MCF 10A (cell line): ENCODE data around the gene PXMP4. TPM values are rescaled to one million over a fixed set of nuclear protein-coding genes. Genes with fewer than 3 reads are reported as not detected.
A peak's percentile ranks its signal among the peaks of the same experiment; 100 is the strongest.

Experiments used
- BruUV-seq: library from RNA; stranded (reverse); fragments of 400-500 nt; replicated peaks from 2 replicates; lab custom pipeline; 2021; lab: Mats Ljungman, UMichigan
- CTCF ChIA-PET: fragments of 300-600 bp; sonication (Branson Sonifier 250); formaldehyde crosslinking; extraction: SDS; loops from one replicate; lab custom pipeline; 2021; ENCODE audit warnings: antibody characterized with exemption, inconsistent platforms; lab: Yijun Ruan, JAX
- POLR2A ChIA-PET: fragments of 300-600, 350-650 bp; sonication (Branson Sonifier 250); formaldehyde crosslinking; extraction: SDS; loops from one replicate; lab custom pipeline; 2020; ENCODE audit warnings: antibody characterized with exemption, inconsistent platforms; lab: Yijun Ruan, JAX
- DNase-seq: peaks from one replicate; pipeline ENCODE4 v3.0.0-alpha.2; 2018; ENCODE audit not compliant: unreplicated experiment
- H3K27ac Mint-ChIP-seq: one replicate; pipeline ENCODE4 v1.8.0; 2022; ENCODE audit warnings: mild to moderate bottlenecking, low read depth, mixed read lengths; ENCODE audit not compliant: unreplicated experiment
- H3K27me3 Mint-ChIP-seq: one replicate; pipeline ENCODE4 v1.8.0; 2022; ENCODE audit warnings: mixed read lengths; ENCODE audit not compliant: insufficient read depth, unreplicated experiment
- H3K36me3 Mint-ChIP-seq: one replicate; pipeline ENCODE4 v1.8.0; 2022; ENCODE audit warnings: mild to moderate bottlenecking, moderate library complexity, mixed read lengths; ENCODE audit not compliant: insufficient read depth, unreplicated experiment
- H3K4me1 Mint-ChIP-seq: one replicate; pipeline ENCODE4 v1.8.0; 2022; ENCODE audit warnings: mixed read lengths; ENCODE audit not compliant: insufficient read depth, unreplicated experiment
- H3K4me3 Mint-ChIP-seq: one replicate; pipeline ENCODE4 v1.8.0; 2022; ENCODE audit warnings: mild to moderate bottlenecking, moderate library complexity, mixed read lengths; ENCODE audit not compliant: unreplicated experiment
- H3K9me3 Mint-ChIP-seq: one replicate; pipeline ENCODE4 v1.8.0; 2022; ENCODE audit warnings: mixed read lengths; ENCODE audit not compliant: unreplicated experiment
- CTCF ChIP-seq: fragments of 200-600 bp; IDR thresholded peaks from one replicate; pipeline ENCODE4 v1.8.0; 2022; ENCODE audit warnings: antibody characterized with exemption, mild to moderate bottlenecking; ENCODE audit not compliant: unreplicated experiment
- intact Hi-C: fragments of 100-400 bp; cut with micrococcal nuclease; formaldehyde crosslinking; loops from 2 replicates; pipeline ENCODE4 v1.14.1; 2022
- total RNA-seq: library from RNA; stranded (reverse); gene quantifications from 2 replicates; pipeline ENCODE4 v1.2.3, GENCODE V29; 2022

Gene PXMP4
- total RNA-seq, 1 experiment from 2014 or later = 3.9 TPM

GRCh38 chr20:33669873-33670640 lies 50.1 kb downstream of the PXMP4 start:
- Mint-ChIP-seq H3K9me3 (no peaks in the 10 kb centered on the region), H3K27ac (no peak overlapping the region), H3K4me1 (peaks cover 25% of the 10 kb centered on the region), H3K36me3 (peaks cover 12% of the 10 kb centered on the region), H3K4me3 (no peak overlapping the region), H3K27me3 (no peaks in the 10 kb centered on the region)
- CTCF ChIA-PET = interaction anchor here (0.6 to 7.0 kb wide), 9 partner anchors 12 to 459 kb away, joined by 3 to 53 read pairs (median 7); no protein-coding TSS in a partner anchor
- POLR2A ChIA-PET = interaction anchor here (0.6 to 4.0 kb wide), 5 partner anchors 17 to 404 kb away, joined by 3 to 29 read pairs (median 3); partner anchors contain the start of genes CDK5RAP1 and ZNF341
- DNase-seq = no peak
- intact Hi-C loops = loop anchor here (5.0 kb wide), 2 partner anchors 268 to 397 kb away; partner anchors contain the start of gene CDK5RAP1
- no TSS peak for BruUV-seq
- TF ChIP-seq CTCF = no peak

DNA sequence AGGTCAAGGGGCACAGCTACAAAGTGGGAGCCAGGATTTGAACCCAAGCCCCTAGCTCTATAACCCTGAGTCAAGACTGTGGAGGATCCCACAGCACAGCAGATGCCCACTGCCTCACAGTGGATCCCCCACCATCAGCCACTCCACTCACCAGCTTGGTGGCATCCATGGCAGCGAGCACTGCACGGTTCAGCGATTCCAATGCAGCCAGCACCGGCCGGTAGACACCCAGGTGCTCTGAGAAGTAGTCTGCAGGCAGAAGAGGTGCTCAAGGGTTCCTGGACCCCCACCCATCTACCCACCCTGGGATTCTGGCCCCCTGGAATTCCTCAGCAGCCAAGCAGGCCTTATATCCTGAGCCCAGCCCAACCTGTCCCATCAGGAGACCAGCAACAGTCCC lies 50.9 kb downstream of the PXMP4 start:
- peaks cover 28% of the 10 kb centered on the region for H3K4me1 Mint-ChIP-seq
- CTCF ChIA-PET = interaction anchor here (0.6 to 7.0 kb wide), 23 partner anchors 8 to 841 kb away, joined by 3 to 53 read pairs (median 7); partner anchors contain the start of gene CBFA2T2
- H3K9me3 Mint-ChIP-seq = no peaks in the 10 kb centered on the region
- intact Hi-C loops = loop anchor here (5.0 kb wide), 2 partner anchors 267 to 398 kb away; partner anchors contain the start of gene CDK5RAP1
- DNase-seq = no peak
- BruUV-seq = no TSS peak
- H3K36me3 Mint-ChIP-seq = peaks cover 12% of the 10 kb centered on the region
- no peak for TF ChIP-seq CTCF
- POLR2A ChIA-PET = interaction anchor here (1.0 to 4.4 kb wide), 7 partner anchors 51 to 325 kb away, joined by 4 to 38 read pairs (median 26); partner anchors contain the start of genes CBFA2T2, CDK5RAP1, CHMP4B and PXMP4
- H3K27me3 Mint-ChIP-seq = no peaks in the 10 kb centered on the region
- no peak overlapping the region for H3K4me3 Mint-ChIP-seq
- no peak overlapping the region for H3K27ac Mint-ChIP-seq

DNA sequence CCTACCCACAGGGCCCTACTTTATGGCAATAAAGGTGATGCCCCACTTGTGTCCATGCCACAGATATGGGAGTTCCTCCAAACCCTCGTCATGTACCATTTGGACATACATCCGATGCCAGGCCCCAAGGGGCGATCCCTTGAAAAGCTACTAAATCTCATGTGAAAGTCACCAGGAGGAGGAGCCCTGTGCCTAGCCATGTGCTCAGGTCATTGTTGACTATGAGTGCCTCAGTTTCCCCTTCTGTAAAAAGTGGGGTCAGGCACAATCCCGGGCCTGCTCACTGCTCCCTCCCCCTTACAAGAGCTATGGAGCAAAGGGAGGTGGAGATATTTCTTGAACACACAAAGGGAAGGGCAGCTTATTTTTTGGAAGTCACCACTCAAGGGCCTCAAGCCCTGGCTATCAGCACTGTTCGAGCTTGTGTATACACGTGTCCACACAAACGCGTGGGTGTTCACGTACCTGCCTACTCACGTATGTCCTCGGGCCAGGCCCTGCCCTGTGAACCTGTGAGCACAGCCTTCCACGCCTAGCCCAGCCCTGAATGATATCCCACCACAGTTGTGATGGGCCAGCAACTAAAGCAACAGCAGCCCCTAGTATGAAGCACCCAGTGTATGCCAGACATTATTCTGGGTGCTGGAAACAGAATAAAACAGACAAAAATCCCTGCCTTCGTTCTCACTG lies 51.5 kb downstream of the PXMP4 start:
- peaks cover 24% of the 10 kb centered on the region for H3K4me1 Mint-ChIP-seq
- peak overlapping the region; percentile 98 for H3K4me3 Mint-ChIP-seq
- no TSS peak for BruUV-seq
- peaks cover 12% of the 10 kb centered on the region for H3K36me3 Mint-ChIP-seq
- H3K27me3 Mint-ChIP-seq = no peaks in the 10 kb centered on the region
- CTCF ChIA-PET = interaction anchor here (0.5 to 7.0 kb wide), 53 partner anchors 8 to 841 kb away, joined by 3 to 53 read pairs (median 4); partner anchors contain the start of genes CBFA2T2 and SNTA1
- TF ChIP-seq CTCF = no peak
- POLR2A ChIA-PET = interaction anchor here (0.6 to 4.4 kb wide), 22 partner anchors 11 to 1929 kb away, joined by 3 to 38 read pairs (median 6); partner anchors contain the start of genes CBFA2T2, CDK5RAP1, CHMP4B and EIF2S2
- H3K9me3 Mint-ChIP-seq = no peaks in the 10 kb centered on the region
- no peak for DNase-seq
- H3K27ac Mint-ChIP-seq = no peak overlapping the region
- intact Hi-C loops = loop anchor here (1.0 to 5.0 kb wide), 3 partner anchors 211 to 399 kb away; partner anchors contain the start of gene CDK5RAP1
